IMR-90 (cell line): ENCODE measurements around the gene SYNGR4. TPM values are rescaled to one million over a fixed set of nuclear protein-coding genes. Genes with fewer than 3 reads are reported as not detected.

Experiments
- ATAC-seq: fragments of 200-7000 bp; cut with Tn5 transposase; 2 replicates; pipeline ENCODE4 v1.9.1; 2020; ENCODE audit warnings: low read depth, mild to moderate bottlenecking, moderate library complexity
- BruUV-seq: library from RNA; stranded (reverse); fragments of 400-500 nt; replicated peaks from 2 replicates; lab custom pipeline; 2021; lab: Mats Ljungman, UMichigan
- CTCF ChIA-PET: fragments of 300-600 bp; formaldehyde crosslinking; extraction: SDS; loops from one replicate; lab custom pipeline; 2021; ENCODE audit warnings: antibody characterized with exemption; lab: Yijun Ruan, JAX
- POLR2A ChIA-PET: fragments of 300-600 bp; sonication (Branson Sonifier 250); formaldehyde crosslinking; loops from one replicate; lab custom pipeline; 2022; ENCODE audit warnings: antibody characterized with exemption; ENCODE audit not compliant: unreplicated experiment; lab: Charles Lee
- DNase-seq: peaks from one replicate; pipeline ENCODE4 v3.0.0; 2013
- H2AFZ ChIP-seq: replicated peaks from 2 replicates; pipeline ENCODE3; 2013; ENCODE audit warnings: low read length, mild to moderate bottlenecking; ENCODE audit not compliant: poor library complexity
- H2AK5ac ChIP-seq: 2 replicates; pipeline ENCODE4 v1.6.1; 2013; ENCODE audit warnings: low read depth, low read length, inconsistent platforms
- H2AK9ac ChIP-seq: replicated peaks from 2 replicates; pipeline ENCODE3; 2013; ENCODE audit warnings: mild to moderate bottlenecking, low read depth, low read length, moderate library complexity; ENCODE audit not compliant: poor library complexity
- H2BK120ac ChIP-seq: 2 replicates; pipeline ENCODE4 v1.6.1; 2013; ENCODE audit warnings: low read depth, low read length, inconsistent platforms
- H2BK15ac ChIP-seq: 3 replicates; pipeline ENCODE4 v1.6.1; 2013; ENCODE audit warnings: low read depth, low read length, inconsistent platforms
- H2BK20ac ChIP-seq: 2 replicates; pipeline ENCODE4 v1.6.1; 2013; ENCODE audit warnings: low read depth, mild to moderate bottlenecking, inconsistent platforms, low read length, moderate library complexity
- H2BK5ac ChIP-seq: 2 replicates; pipeline ENCODE4 v1.6.1; 2013; ENCODE audit warnings: mild to moderate bottlenecking, low read depth, low read length, inconsistent platforms; ENCODE audit not compliant: poor library complexity, severe bottlenecking
- H3K14ac ChIP-seq: replicated peaks from 2 replicates; pipeline ENCODE4 v1.6.1; 2013; ENCODE audit warnings: low read depth, low read length, inconsistent platforms
- H3K18ac ChIP-seq: 2 replicates; pipeline ENCODE4 v1.6.1; 2013; ENCODE audit warnings: low read depth, low read length, control low read depth
- H3K23ac ChIP-seq: 2 replicates; pipeline ENCODE4 v1.6.1; 2013; ENCODE audit warnings: low read depth, low read length, inconsistent platforms
- H3K27ac ChIP-seq: 2 replicates; pipeline ENCODE4 v1.5.1; 2013; ENCODE audit warnings: mild to moderate bottlenecking, control low read depth, low read length; ENCODE audit not compliant: insufficient read depth
- H3K27me3 ChIP-seq: 2 replicates; pipeline ENCODE4 v1.6.1; 2013; ENCODE audit warnings: low read length; ENCODE audit not compliant: control insufficient read depth, insufficient read depth
- H3K36me3 ChIP-seq: 2 replicates; pipeline ENCODE4 v1.6.1; 2013; ENCODE audit warnings: low read length, mixed read lengths; ENCODE audit not compliant: control insufficient read depth, insufficient read depth
- H3K4ac ChIP-seq: 2 replicates; pipeline ENCODE4 v1.6.1; 2013; ENCODE audit warnings: low read depth, low read length, inconsistent platforms
- H3K4me1 ChIP-seq: 2 replicates; pipeline ENCODE4 v1.6.1; 2013; ENCODE audit warnings: low read length, mixed read lengths; ENCODE audit not compliant: control insufficient read depth, insufficient read depth
- H3K4me2 ChIP-seq: 2 replicates; pipeline ENCODE4 v1.6.1; 2013; ENCODE audit warnings: low read depth, mild to moderate bottlenecking, control low read depth, low read length, moderate library complexity
- H3K4me3 ChIP-seq: 2 replicates; pipeline ENCODE4 v1.5.1; 2013; ENCODE audit warnings: low read depth, mild to moderate bottlenecking, control low read depth, low read length, moderate library complexity; ENCODE audit not compliant: insufficient read depth
- H3K56ac ChIP-seq: 2 replicates; pipeline ENCODE4 v1.6.1; 2013; ENCODE audit warnings: low read length, inconsistent platforms; ENCODE audit not compliant: insufficient read depth; ENCODE audit errors: extremely low read depth
- H3K79me1 ChIP-seq, 2 experiments: 2 replicates each; pipeline ENCODE4 v1.6.1; 2013; ENCODE audit warnings: low read length in 2 of 2, inconsistent platforms in 1 of 2, low read depth in 1 of 2
- H3K9ac ChIP-seq: 2 replicates; pipeline ENCODE4 v1.6.1; 2013; ENCODE audit warnings: low read depth, low read length, control low read depth
- H3K9me1 ChIP-seq: 2 replicates; pipeline ENCODE4 v1.6.1; 2013; ENCODE audit warnings: low read length, inconsistent platforms; ENCODE audit not compliant: insufficient read depth
- H3K9me3 ChIP-seq: 2 replicates; pipeline ENCODE4 v1.6.1; 2013; ENCODE audit warnings: low read length; ENCODE audit not compliant: control insufficient read depth, insufficient read depth
- H4K20me1 ChIP-seq: 2 replicates; pipeline ENCODE4 v1.6.1; 2013; ENCODE audit warnings: low read length, inconsistent platforms; ENCODE audit not compliant: insufficient read depth
- H4K5ac ChIP-seq: 2 replicates; pipeline ENCODE4 v1.6.1; 2013; ENCODE audit warnings: mild to moderate bottlenecking, low read depth, low read length, control low read depth
- H4K8ac ChIP-seq, 2 experiments: 2 replicates each; pipeline ENCODE4 v1.6.1; 2013; ENCODE audit warnings: low read depth in 2 of 2, low read length in 2 of 2, control low read depth in 1 of 2, inconsistent platforms in 1 of 2
- H4K91ac ChIP-seq: 2 replicates; pipeline ENCODE4 v1.6.1; 2013; ENCODE audit warnings: low read depth, low read length, inconsistent platforms; ENCODE audit not compliant: insufficient read depth
- BHLHE40 ChIP-seq: fragments of 150-350 bp; IDR thresholded peaks from 2 replicates; pipeline ENCODE4 v1.6.1; 2016; ENCODE audit warnings: mild to moderate bottlenecking, low read depth, low read length
- CEBPB ChIP-seq: IDR thresholded peaks from 2 replicates; pipeline ENCODE4 v1.6.1; 2012; ENCODE audit warnings: low read depth, low read length, improper control_type of control experiment
- CHD1 ChIP-seq: IDR thresholded peaks from 2 replicates; pipeline ENCODE4 v1.6.1; 2012; ENCODE audit warnings: low read depth, low read length, improper control_type of control experiment
- CTCF ChIP-seq: conservative IDR thresholded peaks from 2 replicates; pipeline ENCODE4 v1.5.1; 2012; ENCODE audit warnings: mild to moderate bottlenecking, low read depth, low read length, improper control_type of control experiment
- ELK1 ChIP-seq: fragments of 150-350 bp; IDR thresholded peaks from 2 replicates; pipeline ENCODE4 v1.6.1; 2016; ENCODE audit warnings: low read depth, mild to moderate bottlenecking, low read length, moderate library complexity, borderline replicate concordance
- FOS ChIP-seq: fragments of 150-350 bp; IDR thresholded peaks from 2 replicates; pipeline ENCODE4 v1.6.1; 2016; ENCODE audit warnings: low read depth, low read length
- MAFK ChIP-seq: IDR thresholded peaks from 2 replicates; pipeline ENCODE4 v1.6.1; 2012; ENCODE audit warnings: low read depth, low read length, improper control_type of control experiment
- MAZ ChIP-seq: IDR thresholded peaks from 2 replicates; pipeline ENCODE4 v1.6.1; 2012; ENCODE audit warnings: low read depth, mild to moderate bottlenecking, low read length, improper control_type of control experiment, moderate library complexity, borderline replicate concordance
- MXI1 ChIP-seq: IDR thresholded peaks from 2 replicates; pipeline ENCODE4 v1.6.1; 2012; ENCODE audit warnings: low read depth, mild to moderate bottlenecking, low read length, moderate library complexity, borderline replicate concordance
- NFE2L2 ChIP-seq: fragments of 150-350 bp; IDR thresholded peaks from 2 replicates; pipeline ENCODE4 v1.6.1; 2016; ENCODE audit warnings: low read depth, mild to moderate bottlenecking, low read length
- POLR2A ChIP-seq: IDR thresholded peaks from 2 replicates; pipeline ENCODE4 v1.6.1; 2012; ENCODE audit warnings: mild to moderate bottlenecking, low read depth, low read length
- RAD21 ChIP-seq: IDR thresholded peaks from 2 replicates; pipeline ENCODE4 v1.6.1; 2012; ENCODE audit warnings: low read length, improper control_type of control experiment
- RCOR1 ChIP-seq: IDR thresholded peaks from 2 replicates; pipeline ENCODE4 v1.6.1; 2012; ENCODE audit warnings: mild to moderate bottlenecking, low read length, improper control_type of control experiment; ENCODE audit not compliant: insufficient replicate concordance
- RFX5 ChIP-seq: IDR thresholded peaks from 2 replicates; pipeline ENCODE4 v1.8.0; 2012; ENCODE audit warnings: low read depth, mild to moderate bottlenecking, low read length, moderate library complexity
- SMC3 ChIP-seq: fragments of 150-350 bp; IDR thresholded peaks from 2 replicates; pipeline ENCODE4 v1.6.1; 2016; ENCODE audit warnings: low read depth, mild to moderate bottlenecking, antibody characterized with exemption, low read length, moderate library complexity
- USF2 ChIP-seq: fragments of 150-350 bp; IDR thresholded peaks from 2 replicates; pipeline ENCODE4 v1.6.1; 2017; ENCODE audit warnings: mild to moderate bottlenecking, antibody characterized with exemption, low read length, low read depth
- WGBS, 2 experiments: methylation state at CpG; one replicate each; pipeline versions ENCODE4 v1.1.5 to v1.1.7; 2013; ENCODE audit warnings: missing lambda C conversion rate in 2 of 2; ENCODE audit not compliant: insufficient read length in 1 of 2; ENCODE audit errors: extremely low coverage in 2 of 2; 5-methylcytosine and 5-hydroxymethylcytosine counted together
- dilution Hi-C: fragments of 300-500 bp; cut with HindIII; formaldehyde crosslinking; loops from one replicate; pipeline ENCODE4 v1.14.3; 2018; ENCODE audit warnings: low sequenced_read_pairs; ENCODE audit not compliant: unreplicated experiment
- in situ Hi-C: fragments of 300-500 bp; cut with MboI; formaldehyde crosslinking; loops from 3 replicates; pipeline ENCODE4 v1.14.3; 2019; ENCODE audit warnings: low sequenced_read_pairs, inconsistent platforms, mixed read lengths
- intact Hi-C: fragments of 100-400 bp; cut with micrococcal nuclease; formaldehyde crosslinking; loops from 2 replicates; pipeline ENCODE4 v1.10.0; 2022
- polyA plus RNA-seq, 3 experiments: library from polyadenylated mRNA; depleted of rRNA; stranded (reverse); fragments of >200 nt; gene quantifications; 2 replicates each; pipeline ENCODE4 v1.2.3, GENCODE V29; 2012; ENCODE audit warnings: low replicate concordance in 1 of 3
- total RNA-seq: library from RNA; depleted of rRNA; stranded (reverse); fragments of >200 nt; gene quantifications from 2 replicates; pipeline ENCODE4 v1.2.3, GENCODE V29; 2012

Gene SYNGR4
- total and polyA plus RNA-seq, 2 of the 4 experiments (the other 2 are of a cell fraction) = not detected

- Histone ChIP-seq H3K4me2 (no peak overlapping the region), H3K27me3 (peaks cover 2% of the 10 kb centered on the region; the same call in 1 of the 2 replicates), H3K23ac (no peak overlapping the region), H3K14ac (no peak overlapping the region), H3K4ac (no peak overlapping the region), H2AK9ac (no peak overlapping the region), H3K56ac (no peak overlapping the region), H3K4me3 (no peak overlapping the region), H2BK5ac (no peak overlapping the region), H2AFZ (no peak overlapping the region), H3K79me1 (no peaks in the 10 kb centered on the region), H3K4me1 (no peaks in the 10 kb centered on the region), H3K18ac (no peak overlapping the region), H3K9me3 (no peaks in the 10 kb centered on the region), H4K5ac (no peak overlapping the region), H2BK120ac (no peak overlapping the region), H3K9me1 (no peaks in the 10 kb centered on the region), H4K91ac (no peak overlapping the region), H4K20me1 (no peaks in the 10 kb centered on the region), H4K8ac (no peak overlapping the region), H3K9ac (no peak overlapping the region), H3K27ac (no peak overlapping the region), H2BK15ac (no peak overlapping the region), H2BK20ac (no peak overlapping the region), H3K36me3 (no peaks in the 10 kb centered on the region), H2AK5ac (no peak overlapping the region)
- no TSS peak for BruUV-seq
- intact Hi-C loops (no loop called here), dilution Hi-C loops (no loop called here), in situ Hi-C loops (no loop called here)
- POLR2A ChIA-PET = no interaction called here
- ATAC-seq (no peak), DNase-seq (no peak)
- 51% methylated on average over 3 of the region's 4 CpGs; no CpG with 5 or more reads in 1 of the 2 experiments for WGBS, 2 experiments
- TF ChIP-seq CTCF (no peak), RCOR1 (no peak), MAZ (no peak), CHD1 (no peak), RFX5 (no peak), NFE2L2 (no peak), RAD21 (no peak), MAFK (no peak), CEBPB (no peak), BHLHE40 (no peak), ELK1 (no peak), SMC3 (no peak), USF2 (no peak), POLR2A (no peak), FOS (no peak), MXI1 (no peak)
- CTCF ChIA-PET = interaction anchor here (0.9 to 1.5 kb wide), 2 partner anchors 9 to 18 kb away, joined by 3 to 6 read pairs; partner anchors contain the start of genes KDELR1, SYNGR4 and TMEM143
Observed at GRCh38 chr19:48372904-48373303, 8.7 kb downstream of the SYNGR4 start.
